Hepatocyte (in vitro differentiated cells): Measurements from ENCODE around the gene OR10G2. TPM values are rescaled to one million over a fixed set of nuclear protein-coding genes. Genes with fewer than 3 reads are reported as not detected.

Experiments used
- DNase-seq: peaks from one replicate; pipeline ENCODE4 v3.0.0-alpha.2; 2016; ENCODE audit warnings: low spot score
- H2AFZ ChIP-seq: fragments of 200-600 bp; sonication (generic); 2 replicates; pipeline ENCODE4 v1.6.0; 2016; ENCODE audit warnings: antibody characterized with exemption, mild to moderate bottlenecking
- H3K27ac ChIP-seq: fragments of 200-600 bp; sonication (generic); 2 replicates; pipeline ENCODE4 v1.5.1; 2016; ENCODE audit warnings: mild to moderate bottlenecking
- H3K27me3 ChIP-seq: fragments of 200-600 bp; sonication (generic); 2 replicates; pipeline ENCODE4 v1.6.1; 2016
- H3K36me3 ChIP-seq: fragments of 200-600 bp; sonication (generic); replicated peaks from 2 replicates; pipeline ENCODE4 v1.5.1; 2016; ENCODE audit warnings: low read depth; ENCODE audit not compliant: insufficient read depth
- H3K4me1 ChIP-seq: fragments of 200-600 bp; sonication (generic); 2 replicates; pipeline ENCODE4 v1.5.1; 2016; ENCODE audit warnings: mild to moderate bottlenecking, moderate library complexity; ENCODE audit not compliant: insufficient read depth
- H3K4me2 ChIP-seq: fragments of 200-600 bp; sonication (generic); 2 replicates; pipeline ENCODE4 v1.6.0; 2016
- H3K4me3 ChIP-seq: fragments of 200-600 bp; sonication (generic); 2 replicates; pipeline ENCODE4 v1.5.1; 2016; ENCODE audit warnings: mild to moderate bottlenecking
- H3K79me2 ChIP-seq: fragments of 200-600 bp; sonication (generic); 2 replicates; pipeline ENCODE4 v1.6.0; 2017; ENCODE audit warnings: mild to moderate bottlenecking
- H3K9me2 ChIP-seq: fragments of 200-600 bp; sonication (generic); replicated peaks from 2 replicates; pipeline ENCODE4 v1.6.0; 2017; ENCODE audit warnings: mild to moderate bottlenecking; ENCODE audit not compliant: insufficient read depth
- H3K9me3 ChIP-seq: fragments of 200-600 bp; sonication (generic); 2 replicates; pipeline ENCODE4 v1.5.1; 2016; ENCODE audit warnings: low read depth, mild to moderate bottlenecking
- H4K20me1 ChIP-seq: fragments of 200-600 bp; sonication (generic); 2 replicates; pipeline ENCODE4 v1.6.0; 2016; ENCODE audit warnings: mild to moderate bottlenecking; ENCODE audit not compliant: insufficient read depth, poor library complexity, severe bottlenecking
- CTCF ChIP-seq: fragments of 200-600 bp; sonication (generic); IDR thresholded peaks from 2 replicates; pipeline ENCODE4 v1.5.1; 2016; ENCODE audit warnings: antibody characterized with exemption, mild to moderate bottlenecking; ENCODE audit not compliant: poor library complexity
- EZH2 ChIP-seq: fragments of 200-600 bp; sonication (generic); IDR thresholded peaks from 2 replicates; pipeline ENCODE4 v1.6.1; 2016; ENCODE audit warnings: antibody characterized with exemption, mild to moderate bottlenecking, borderline replicate concordance
- EZH2phosphoT487 ChIP-seq: fragments of 200-600 bp; sonication (generic); IDR thresholded peaks from one replicate; pipeline ENCODE4 v1.6.1; 2018; ENCODE audit warnings: antibody characterized with exemption, mild to moderate bottlenecking, low read depth, moderate library complexity; ENCODE audit not compliant: unreplicated experiment, severe bottlenecking
- WGBS: methylation state at CpG from one replicate; pipeline ENCODE4 v1.1.6; 2016; ENCODE audit warnings: low lambda C conversion rate; ENCODE audit errors: missing lambda C conversion rate; 5-methylcytosine and 5-hydroxymethylcytosine counted together
- polyA plus RNA-seq: library from polyadenylated mRNA; unstranded; fragments of >200 nt; fragmentation: Nextera tagmentation; extraction: Ambion mirVana; gene quantifications from 2 replicates; pipeline ENCODE4 v1.2.1, GENCODE V29; 2016
- total RNA-seq: library from RNA; depleted of rRNA; stranded (reverse); fragments of >200 nt; gene quantifications from 2 replicates; pipeline ENCODE4 v1.2.3, GENCODE V29; 2014

The OR10G2 gene
- not detected in 2 replicates for total RNA-seq
- polyA plus RNA-seq, result not detected in 2 replicates

- WGBS, result 88% methylated on average over 4 of the region's 4 CpGs
- TF ChIP-seq EZH2 (no peak), CTCF (no peak), EZH2phosphoT487 (no peak)
- DNase-seq, result no peak
- H4K20me1 ChIP-seq, result no peaks in the 10 kb centered on the region
- H3K27ac ChIP-seq, result no peak within 1 kb of the TSS
- no peak within 1 kb of the TSS for H3K4me3 ChIP-seq
- H3K4me1 ChIP-seq, result no peaks in the 10 kb centered on the region
- H2AFZ ChIP-seq, result no peak within 1 kb of the TSS
- no peaks in the 10 kb centered on the region for H3K79me2 ChIP-seq
- H3K27me3 ChIP-seq, result no peaks in the 10 kb centered on the region
- H3K9me2 ChIP-seq, result no peaks in the 10 kb centered on the region
- H3K9me3 ChIP-seq, result no peaks in the 10 kb centered on the region
- H3K4me2 ChIP-seq, result no peak within 1 kb of the TSS
- H3K36me3 ChIP-seq, result no peaks in the 10 kb centered on the region
Observed at GRCh38 chr14:21634840-21635239, at the start of gene OR10G2. OR10G2 (minus strand) TSS chr14:21634940; CDS start chr14:21634842, 98 bp downstream.

- Histone ChIP-seq H3K4me2 (no peak overlapping the region), H3K27ac (no peak overlapping the region), H3K4me1 (no peaks in the 10 kb centered on the region), H3K4me3 (no peak overlapping the region), H3K9me2 (no peaks in the 10 kb centered on the region), H3K27me3 (no peaks in the 10 kb centered on the region), H3K9me3 (no peaks in the 10 kb centered on the region), H4K20me1 (no peaks in the 10 kb centered on the region), H2AFZ (no peak overlapping the region), H3K36me3 (no peaks in the 10 kb centered on the region), H3K79me2 (no peaks in the 10 kb centered on the region)
- TF ChIP-seq EZH2phosphoT487 (no peak), CTCF (no peak), EZH2 (no peak)
- 89% methylated on average over 2 of the region's 2 CpGs for WGBS
- DNase-seq, result no peak
Observed at GRCh38 chr14:21680072-21680471, 45.3 kb upstream of the OR10G2 start.

- no peak overlapping the region for H3K27ac ChIP-seq
- no peaks in the 10 kb centered on the region for H3K9me2 ChIP-seq
- DNase-seq, result no peak
- no peaks in the 10 kb centered on the region for H3K36me3 ChIP-seq
- no peak overlapping the region for H3K4me2 ChIP-seq
- H3K4me3 ChIP-seq, result no peak overlapping the region
- no peak overlapping the region for H2AFZ ChIP-seq
- 84% methylated on average over 4 of the region's 4 CpGs for WGBS
- H3K9me3 ChIP-seq, result no peaks in the 10 kb centered on the region
- no peaks in the 10 kb centered on the region for H4K20me1 ChIP-seq
- TF ChIP-seq CTCF (no peak), EZH2 (no peak), EZH2phosphoT487 (no peak)
- H3K4me1 ChIP-seq, result no peaks in the 10 kb centered on the region
- H3K27me3 ChIP-seq, result no peaks in the 10 kb centered on the region
- no peaks in the 10 kb centered on the region for H3K79me2 ChIP-seq
Observed at GRCh38 chr14:21675566-21675965, 40.8 kb upstream of the OR10G2 start.

- DNase-seq, result no peak
- no peaks in the 10 kb centered on the region for H4K20me1 ChIP-seq
- no peaks in the 10 kb centered on the region for H3K79me2 ChIP-seq
- no peaks in the 10 kb centered on the region for H3K9me2 ChIP-seq
- no peak within 1 kb of the TSS for H2AFZ ChIP-seq
- H3K27me3 ChIP-seq, result no peaks in the 10 kb centered on the region
- no peaks in the 10 kb centered on the region for H3K9me3 ChIP-seq
- H3K4me3 ChIP-seq, result no peak within 1 kb of the TSS
- WGBS, result 100% methylated on average over 1 of the region's 1 CpG
- H3K4me2 ChIP-seq, result no peak within 1 kb of the TSS
- no peak within 1 kb of the TSS for H3K27ac ChIP-seq
- H3K36me3 ChIP-seq, result no peaks in the 10 kb centered on the region
- TF ChIP-seq CTCF (no peak), EZH2 (no peak), EZH2phosphoT487 (no peak)
- H3K4me1 ChIP-seq, result no peaks in the 10 kb centered on the region
Observed at GRCh38 chr14:21673718-21674117, 39.0 kb upstream of the OR10G2 start, which contains the start of gene OR4E1. OR4E1 (minus strand) TSS chr14:21673818; CDS start chr14:21670935, 2,883 bp downstream.
